Sigmoid colon (tissue), 7 donors: Measurements from ENCODE around the gene COL4A2. TPM values are rescaled to one million over a fixed set of nuclear protein-coding genes. Genes with fewer than 3 reads are reported as not detected.

ENCODE experiments used
- DNase-seq: peaks from one replicate; pipeline ENCODE4 v3.0.0-alpha.2; 2019
- H3K27ac ChIP-seq, 4 donors: fragments of 200-600 bp; sonication (generic); one replicate each; pipeline ENCODE4 v1.5.1; 2016 to 2019; ENCODE audit warnings: mild to moderate bottlenecking in 1 of 4
- H3K27me3 ChIP-seq, 3 donors: fragments of 200-600 bp; sonication (generic); one replicate each; pipeline ENCODE4 v1.5.1; 2019; ENCODE audit warnings: mild to moderate bottlenecking in 1 of 3
- H3K36me3 ChIP-seq, 4 donors: fragments of 200-600 bp; sonication (generic); one replicate each; pipeline ENCODE4 v1.5.1; 2016 to 2019
- H3K4me1 ChIP-seq, 4 donors: fragments of 200-600 bp; sonication (generic); one replicate each; pipeline ENCODE4 v1.5.1; 2017 to 2019
- H3K4me3 ChIP-seq, 4 donors: fragments of 200-600 bp; sonication (generic); one replicate each; pipeline ENCODE4 v1.5.1; 2017 to 2019; ENCODE audit warnings: mild to moderate bottlenecking in 2 of 4, moderate library complexity in 1 of 4
- H3K9me3 ChIP-seq, 4 donors: fragments of 200-600 bp in 3 of 4; sonication (generic) in 3 of 4; one replicate each; pipeline versions ENCODE4 v1.5.1 to v1.6.1; 2013 to 2019
- CTCF ChIP-seq, 4 experiments: fragments of 450-650 bp in 3 of 4; fragments of 200-600 bp in 1 of 4; IDR thresholded peaks; one replicate each; pipeline ENCODE4 v1.5.1; 2016 to 2019; ENCODE audit warnings: antibody characterized with exemption in 4 of 4, mild to moderate bottlenecking in 3 of 4, moderate library complexity in 2 of 4
- EP300 ChIP-seq, 4 donors: sonication (generic); formaldehyde crosslinking; IDR thresholded peaks; one replicate each; pipeline ENCODE4 v1.6.1; 2017; ENCODE audit warnings: antibody characterized with exemption in 4 of 4
- POLR2A ChIP-seq, 2 donors: fragments of 450-650 bp; IDR thresholded peaks; one replicate each; pipeline ENCODE4 v1.6.1; 2016; ENCODE audit warnings: antibody characterized with exemption in 2 of 2, mild to moderate bottlenecking in 2 of 2, moderate library complexity in 2 of 2
- POLR2AphosphoS5 ChIP-seq, 4 donors: sonication (generic); formaldehyde crosslinking; IDR thresholded peaks; one replicate each; pipeline ENCODE4 v1.6.1; 2017; ENCODE audit warnings: antibody characterized with exemption in 4 of 4
- WGBS, 2 donors: extraction: QIAGEN DNeasy Blood & Tissue Kit; methylation state at CpG; one replicate each; pipeline ENCODE4 v1.1.7; 2013; 5-methylcytosine and 5-hydroxymethylcytosine counted together
- intact Hi-C: fragments of 100-400 bp; cut with DNase I; formaldehyde crosslinking; loops from one replicate; pipeline ENCODE4 v1.15.1; 2023
- polyA plus RNA-seq, 3 donors: library from polyadenylated mRNA; stranded (reverse); fragments of 200-250 nt; gene quantifications; one replicate each; pipeline ENCODE4 v1.2.3, GENCODE V29; 2013
- total RNA-seq, 4 donors: library from RNA; depleted of rRNA; stranded (reverse); fragments of >200 nt; gene quantifications; one replicate each; pipeline ENCODE4 v1.1.0, GENCODE V29; 2016
- donor health status: healthy with polysubstance abuse.
- donor health status: Bipolar disorder and iron deficiency.
- donor health status: healthy.

Gene COL4A2
- total and polyA plus RNA-seq, 7 donors: 24.0 to 1,039 (median 306) TPM

GRCh38 chr13:110263888-110264287, 43.2 kb upstream of the COL4A2 start:
- Histone ChIP-seq H3K36me3 (peaks cover 0 to 8% (median 3%) of the 10 kb centered on the region in 4 donors), H3K9me3 (no peaks in the 10 kb centered on the region), H3K4me3 (no peak overlapping the region), H3K27ac (peak overlapping the region; percentile 70 to 98 (median 78)), H3K4me1 (peaks cover 0 to 91% (median 86%) of the 10 kb centered on the region in 4 donors), H3K27me3 (no peaks in the 10 kb centered on the region)
- no peak for TF ChIP-seq EP300 (IDR thresholded peaks at IDR 0.05)
- peak; percentile 15 to 65 (median 40) for TF ChIP-seq POLR2AphosphoS5 (IDR thresholded peaks at IDR 0.05)
- TF ChIP-seq POLR2A (IDR thresholded peaks at IDR 0.05): no peak
- intact Hi-C loops: no loop called here
- 8 to 52% methylated on average over 5 of the region's 5 CpGs for WGBS, 2 donors
- peak; percentile 84 for DNase-seq

- WGBS, 2 donors: 87 to 94% methylated on average over 12 of the region's 12 CpGs
- peak; percentile 62 for DNase-seq
- Histone ChIP-seq H3K9me3 (no peaks in the 10 kb centered on the region), H3K27ac (peak overlapping the region; percentile 70 to 98 (median 78)), H3K4me3 (no peak overlapping the region), H3K27me3 (no peaks in the 10 kb centered on the region), H3K4me1 (peaks cover 0 to 91% (median 90%) of the 10 kb centered on the region in 4 donors), H3K36me3 (peaks cover 0 to 8% (median 3%) of the 10 kb centered on the region in 4 donors)
- TF ChIP-seq POLR2AphosphoS5 (IDR thresholded peaks at IDR 0.05) (no peak), CTCF (IDR thresholded peaks at IDR 0.05) (no peak), EP300 (IDR thresholded peaks at IDR 0.05) (no peak), POLR2A (IDR thresholded peaks at IDR 0.05) (no peak)
- intact Hi-C loops: no loop called here
Measured at GRCh38 chr13:110264685-110265275, 42.3 kb upstream of the COL4A2 start.

- TF ChIP-seq POLR2AphosphoS5 (IDR thresholded peaks at IDR 0.05) (peak in 3 of 4 donors; percentile 22 to 48 (median 46)), EP300 (IDR thresholded peaks at IDR 0.05) (peak in 1 of 4 donors; percentile 8), POLR2A (IDR thresholded peaks at IDR 0.05) (no peak)
- peak overlapping the region; percentile 70 to 98 (median 78) for H3K27ac ChIP-seq
- intact Hi-C loops: no loop called here
- DNase-seq: peak; percentile 69
- peaks cover 0 to 8% (median 3%) of the 10 kb centered on the region in 4 donors for H3K36me3 ChIP-seq
- H3K4me1 ChIP-seq: peaks cover 0 to 94% (median 91%) of the 10 kb centered on the region in 4 donors
- 62 to 91% methylated on average over 6 of the region's 6 CpGs for WGBS, 2 donors
- H3K4me3 ChIP-seq: no peak overlapping the region
- no peaks in the 10 kb centered on the region for H3K27me3 ChIP-seq
- H3K9me3 ChIP-seq: no peaks in the 10 kb centered on the region
Measured at GRCh38 chr13:110265341-110265681, 41.8 kb upstream of the COL4A2 start.

- TF ChIP-seq POLR2AphosphoS5 (IDR thresholded peaks at IDR 0.05) (peak in 1 of 4 donors; percentile 27), POLR2A (IDR thresholded peaks at IDR 0.05) (no peak)
- H3K4me3 ChIP-seq: no peak overlapping the region
- H3K27me3 ChIP-seq: no peaks in the 10 kb centered on the region
- WGBS, 2 donors: 79 to 87% methylated on average over 38 of the region's 38 CpGs
- no peaks in the 10 kb centered on the region for H3K9me3 ChIP-seq
- peak; percentile 78 for DNase-seq
- H3K36me3 ChIP-seq: peaks cover 0 to 8% (median 3%) of the 10 kb centered on the region in 4 donors
- intact Hi-C loops: no loop called here
- peaks cover 0 to 100% (median 96%) of the 10 kb centered on the region in 4 donors for H3K4me1 ChIP-seq
- H3K27ac ChIP-seq: peak overlapping the region; percentile 70 to 98 (median 78)
Measured at GRCh38 chr13:110265682-110266430, 41.2 kb upstream of the COL4A2 start.

GRCh38 chr13:110266431-110266809, 40.7 kb upstream of the COL4A2 start:
- H3K27ac ChIP-seq: peak overlapping the region; percentile 70 to 98 (median 78)

More at GRCh38 chr13:110266431-110266809, 40.7 kb upstream of the COL4A2 start:
- no peak for DNase-seq
- no peak overlapping the region for H3K4me3 ChIP-seq
- no peaks in the 10 kb centered on the region for H3K9me3 ChIP-seq
- peaks cover 0 to 100% (median 96%) of the 10 kb centered on the region in 4 donors for H3K4me1 ChIP-seq
- WGBS, 2 donors: 91 to 93% methylated on average over 8 of the region's 8 CpGs
- no peaks in the 10 kb centered on the region for H3K27me3 ChIP-seq
- H3K36me3 ChIP-seq: peaks cover 0 to 8% (median 3%) of the 10 kb centered on the region in 4 donors
- TF ChIP-seq CTCF (IDR thresholded peaks at IDR 0.05) (no peak), POLR2A (IDR thresholded peaks at IDR 0.05) (no peak), EP300 (IDR thresholded peaks at IDR 0.05) (no peak), POLR2AphosphoS5 (IDR thresholded peaks at IDR 0.05) (no peak)
- intact Hi-C loops: no loop called here
